Activated CD8-positive, alpha-beta memory T cell treated with anti-CD3 and anti-CD28 coated beads for 4 hours (primary cell): ENCODE results near the gene LRRC45.
"Not testable (repeated sequence)": the region's sequence is repeated elsewhere in the genome, so short reads cannot be mapped to it uniquely, and the experiment has no call there.

ENCODE experiments used
- DNase-seq, 2 donors: peaks; one replicate each; pipeline ENCODE4 v3.0.0-alpha.2; 2020; ENCODE audit warnings: low read depth in 2 of 2

Gene LRRC45

DNA sequence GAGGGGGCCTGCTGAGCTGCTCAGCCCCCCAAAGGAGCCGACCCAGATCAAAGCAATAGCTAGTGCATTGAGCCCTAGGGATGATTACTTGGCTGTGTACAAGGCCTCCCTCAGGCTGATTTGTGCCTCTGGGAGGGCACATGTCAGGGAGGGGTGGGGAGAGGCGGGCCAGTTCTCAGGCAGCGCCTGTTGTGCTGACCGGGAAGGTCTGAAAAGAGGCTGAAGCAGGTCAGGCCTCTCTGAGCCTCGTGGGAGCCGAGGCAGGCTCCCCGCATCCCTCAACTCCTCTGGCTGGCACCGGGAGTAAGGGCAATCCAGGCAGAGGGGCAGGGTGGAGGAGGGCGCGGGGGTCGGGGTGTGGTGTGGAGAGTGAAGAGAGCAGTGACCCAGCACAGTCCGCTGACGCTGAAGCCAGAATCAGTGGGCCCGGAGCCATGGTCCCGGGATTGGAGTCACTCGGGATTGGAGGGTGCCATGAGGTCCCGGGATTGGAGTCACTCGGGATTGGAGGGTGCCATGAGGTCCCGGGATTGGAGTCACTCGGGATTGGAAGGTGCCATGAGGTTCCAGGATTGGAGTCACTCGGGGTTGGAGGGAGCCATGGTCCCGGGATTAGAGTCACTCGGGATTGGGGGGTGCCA is 11.4 kb downstream of the LRRC45 start:
- no peak for DNase-seq

DNA sequence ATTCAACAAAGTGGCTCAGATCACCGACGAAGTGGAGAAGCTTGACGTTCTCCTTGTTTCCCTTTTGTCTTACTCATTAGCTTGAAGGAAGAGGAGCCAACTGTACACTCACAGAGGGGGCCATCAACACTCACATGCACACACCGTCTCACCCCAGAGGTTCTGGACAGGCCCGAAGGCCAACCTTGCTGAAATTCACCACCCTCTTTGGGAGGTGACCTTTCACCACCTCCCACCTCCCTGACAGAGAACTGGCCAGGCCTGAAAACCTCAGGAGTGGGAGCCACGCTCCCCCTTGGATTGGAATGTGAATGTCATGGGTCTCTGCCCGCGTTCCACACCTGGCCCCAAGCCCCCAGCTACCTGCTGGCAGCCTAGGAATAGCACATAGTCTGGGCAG is 12.4 kb downstream of the LRRC45 start:
- no peak for DNase-seq

DNA sequence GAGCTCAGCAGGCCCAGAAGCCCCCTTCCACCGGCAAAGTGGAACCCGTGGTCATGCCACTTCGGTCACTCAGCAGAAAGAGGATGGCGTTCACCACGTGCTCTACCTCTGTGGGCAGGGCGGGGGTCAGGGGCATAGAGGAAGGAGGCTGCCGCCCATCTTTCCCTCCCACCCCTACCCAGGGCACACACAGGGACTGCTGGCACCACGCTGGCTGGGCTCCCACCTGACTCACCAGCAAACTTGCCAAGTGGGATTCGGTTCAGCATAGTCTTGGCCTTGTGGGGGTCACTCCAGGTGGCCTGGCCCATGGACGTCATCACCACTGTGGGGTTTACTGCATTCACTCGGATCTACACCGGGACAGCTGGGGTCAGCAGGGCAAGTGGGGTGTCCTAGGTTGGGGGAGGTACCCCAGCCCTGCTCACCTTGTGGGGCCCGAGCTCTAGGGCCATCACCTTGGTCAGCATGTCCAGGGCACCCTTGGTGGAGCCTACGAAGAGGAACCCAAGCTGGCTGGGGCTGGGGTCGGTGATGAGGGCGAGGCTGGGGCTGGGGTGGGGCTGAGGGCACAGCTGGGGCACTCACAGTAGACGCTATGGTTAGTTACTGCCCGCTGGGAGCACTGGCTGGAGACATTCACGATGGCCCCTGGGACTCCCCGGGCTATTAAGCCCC is 13.0 kb downstream of the LRRC45 start:
- DNase-seq, result no peak

DNA sequence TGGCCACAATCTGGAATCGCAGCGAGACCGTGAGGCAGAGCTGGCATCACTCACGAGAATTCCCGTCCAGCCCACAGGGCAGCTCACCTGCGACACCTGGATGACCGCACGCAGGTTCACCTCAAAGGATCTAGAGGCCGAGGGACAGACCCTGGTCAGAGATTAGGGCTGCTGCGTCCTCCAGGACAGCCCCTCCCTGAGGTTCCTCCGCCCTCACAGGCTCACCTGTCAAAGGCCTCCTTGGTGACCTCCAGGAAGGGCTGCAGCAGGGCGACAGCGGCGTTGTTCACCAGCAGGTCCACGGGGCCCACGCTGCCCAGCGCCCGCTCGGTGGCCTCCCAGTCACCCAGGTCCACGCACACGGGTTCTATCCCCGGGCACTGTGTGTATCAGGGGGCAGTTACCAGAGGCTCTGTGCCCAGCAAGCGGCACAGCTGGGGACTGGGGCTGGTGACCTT is 13.6 kb downstream of the LRRC45 start:
- DNase-seq, result no peak

DNA sequence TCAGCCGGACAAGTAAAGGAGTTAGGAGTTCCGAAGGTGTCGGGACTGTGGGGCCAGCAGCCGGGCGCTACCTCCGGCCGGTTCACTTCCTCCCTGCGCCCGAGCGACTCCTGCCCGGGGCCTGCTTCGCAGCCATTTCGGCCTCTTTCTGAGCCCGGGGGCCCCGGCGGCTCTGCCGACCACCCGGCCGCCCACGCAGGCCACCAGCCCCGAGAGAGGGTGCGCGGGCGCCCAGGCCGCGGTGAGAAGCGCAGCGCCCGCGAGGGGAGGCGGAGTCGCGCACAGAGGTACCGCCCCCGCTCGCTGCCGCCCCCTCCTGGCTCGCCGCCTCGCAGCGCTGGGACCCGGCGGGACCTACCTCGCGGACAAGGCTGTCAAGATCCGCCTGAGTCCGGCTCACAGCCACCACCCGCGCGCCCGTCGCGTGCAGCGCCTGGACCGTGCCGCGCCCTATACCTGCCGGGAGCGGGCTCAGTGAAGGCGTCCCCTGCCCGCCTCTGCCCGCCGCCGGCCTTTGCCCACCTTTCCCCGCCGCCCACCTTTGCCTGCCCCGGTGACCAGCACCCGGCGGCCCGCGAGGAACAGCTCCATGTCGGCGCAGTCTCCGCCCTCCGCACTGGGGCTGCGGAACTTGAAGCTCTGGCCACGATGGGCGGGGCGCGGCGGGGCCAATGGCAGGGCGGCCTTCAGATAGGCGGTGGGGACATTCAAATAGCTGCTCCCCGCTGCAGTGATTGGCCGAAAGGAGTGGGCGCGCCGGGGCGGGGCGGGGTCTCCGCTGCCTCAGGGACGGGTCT is 14.2 kb downstream of the LRRC45 start, which contains the start of gene DCXR:
Gene DCXR, minus strand, starts transcription at position 606 of the 797 bp plus-strand sequence. Its CDS starts 15 bp downstream, at position 591.
- DNase-seq, result peak; percentile 84 to 86

DNA sequence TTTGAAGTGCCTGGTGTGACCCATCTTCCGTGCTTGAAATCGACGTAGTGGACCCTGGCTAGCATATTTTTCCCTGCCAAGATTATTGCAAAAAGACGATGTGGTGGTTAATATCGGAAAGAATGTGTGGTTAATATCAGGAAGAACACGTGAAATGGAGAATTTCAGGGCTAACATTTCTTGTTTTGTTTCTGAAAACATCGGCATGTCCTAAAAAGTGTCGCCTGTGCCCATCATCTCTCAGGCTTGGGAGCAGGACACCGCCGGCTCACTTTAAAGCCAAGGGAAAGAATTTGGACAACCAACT is 14.7 kb downstream of the LRRC45 start:
- no peak for DNase-seq

DNA sequence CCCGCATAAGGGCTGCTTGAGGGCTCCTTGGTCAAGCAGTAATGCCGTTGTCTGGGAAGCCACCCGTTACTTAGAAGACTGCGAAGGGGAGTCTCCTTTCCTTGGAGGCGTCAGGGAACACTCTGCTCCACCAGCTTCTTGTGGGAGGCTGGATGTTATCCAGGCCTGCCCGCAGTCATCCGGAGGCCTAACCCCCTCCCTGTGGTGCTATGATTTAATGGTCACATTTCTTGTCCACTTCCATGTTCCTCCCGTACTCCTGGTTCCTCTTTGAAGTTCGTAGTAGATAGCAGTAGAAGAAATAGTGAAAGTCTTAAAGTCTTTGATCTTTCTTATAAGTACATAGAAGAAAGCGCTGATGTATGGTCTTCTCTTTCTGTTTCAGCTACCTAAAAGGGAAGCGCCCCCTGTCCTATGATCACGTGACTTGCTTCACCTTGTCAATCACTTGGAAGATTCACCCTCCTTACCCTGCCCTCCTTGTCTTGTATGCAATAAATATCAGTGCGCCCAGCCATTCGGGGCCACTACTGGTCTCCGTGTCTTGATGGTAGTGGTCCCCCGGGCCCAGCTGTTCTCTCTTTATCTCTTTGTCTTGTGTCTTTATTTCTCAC is 15.8 kb downstream of the LRRC45 start:
- DNase-seq, result not testable (repeated sequence)

DNA sequence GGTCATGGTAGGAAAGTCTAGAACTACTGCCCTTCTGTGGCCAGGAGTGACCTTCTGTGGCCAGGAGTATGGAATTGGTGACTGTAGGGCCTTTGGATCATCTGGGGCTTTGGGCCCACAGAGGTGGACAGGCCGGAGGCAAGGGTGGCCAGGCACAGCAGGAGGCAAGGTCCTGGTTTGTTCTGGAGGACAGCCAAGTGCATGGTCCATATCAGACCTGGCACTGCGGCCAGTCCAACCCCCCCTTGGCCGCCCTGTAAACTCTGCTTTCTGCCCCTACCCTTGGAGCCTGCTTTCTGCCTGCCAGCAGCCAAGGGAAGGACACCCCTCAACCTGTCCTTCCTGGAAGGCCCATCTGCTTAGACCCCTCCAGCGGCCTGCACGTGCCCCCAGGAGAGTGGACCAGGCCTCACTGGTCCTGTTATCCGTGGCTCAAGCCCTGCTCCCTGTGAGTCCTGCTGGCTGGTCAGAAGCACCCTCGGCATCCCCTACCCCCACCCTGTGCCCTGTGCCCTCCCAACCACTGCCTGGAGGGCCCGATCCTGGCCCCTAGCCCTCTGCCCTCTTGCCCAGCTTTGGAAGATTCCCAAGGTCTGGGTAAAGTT is 16.7 kb downstream of the LRRC45 start:
- DNase-seq, result no peak

DNA sequence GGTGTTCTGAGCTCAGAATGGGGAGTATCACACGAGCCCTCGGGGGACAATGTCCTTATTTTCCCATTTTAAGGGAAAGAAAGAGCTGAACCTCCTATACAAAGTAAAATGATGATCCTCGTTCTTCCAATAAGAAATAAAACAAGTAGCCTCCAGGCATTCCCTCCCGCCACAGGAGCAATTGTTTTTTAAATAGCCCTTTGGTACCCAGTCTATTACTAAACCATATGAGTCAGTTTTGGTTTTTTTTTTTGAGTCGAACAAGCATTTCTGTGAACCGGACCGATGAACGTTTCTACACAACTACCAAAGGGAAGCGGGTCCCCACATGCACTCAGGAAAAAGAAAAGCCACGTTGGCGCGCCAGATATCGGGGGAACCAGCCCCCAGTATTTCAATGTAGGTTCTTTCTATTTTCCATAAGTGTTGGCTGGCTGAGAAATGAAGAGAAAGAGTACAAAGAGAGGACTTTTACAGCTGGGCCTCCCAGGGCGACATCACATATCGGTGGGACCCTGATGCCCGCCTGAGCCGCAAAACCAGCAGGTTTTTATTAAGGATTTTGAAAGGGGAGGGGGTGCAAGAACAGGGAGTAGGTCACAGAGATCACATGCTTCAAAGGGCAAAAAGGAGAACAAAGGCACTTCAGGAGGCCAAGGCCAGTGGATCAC is 18.2 kb downstream of the LRRC45 start:
- no peak for DNase-seq

DNA sequence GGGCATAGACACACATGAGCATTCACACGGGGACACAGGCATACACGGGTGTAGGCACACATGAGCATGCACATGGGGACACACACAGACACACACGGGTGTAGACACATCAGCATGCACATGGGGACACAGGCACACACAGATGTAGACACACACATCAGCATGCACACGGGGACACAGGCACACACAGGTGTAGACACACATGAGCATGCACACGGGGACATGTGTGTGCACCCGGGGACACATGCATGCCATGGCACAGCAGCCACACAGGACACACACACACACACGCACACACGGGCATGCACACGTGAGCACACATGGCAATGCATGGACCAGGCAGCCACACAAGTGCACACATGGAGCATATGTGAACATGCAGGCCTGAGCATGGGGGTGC is 19.5 kb downstream of the LRRC45 start:
- DNase-seq, result no peak

DNA sequence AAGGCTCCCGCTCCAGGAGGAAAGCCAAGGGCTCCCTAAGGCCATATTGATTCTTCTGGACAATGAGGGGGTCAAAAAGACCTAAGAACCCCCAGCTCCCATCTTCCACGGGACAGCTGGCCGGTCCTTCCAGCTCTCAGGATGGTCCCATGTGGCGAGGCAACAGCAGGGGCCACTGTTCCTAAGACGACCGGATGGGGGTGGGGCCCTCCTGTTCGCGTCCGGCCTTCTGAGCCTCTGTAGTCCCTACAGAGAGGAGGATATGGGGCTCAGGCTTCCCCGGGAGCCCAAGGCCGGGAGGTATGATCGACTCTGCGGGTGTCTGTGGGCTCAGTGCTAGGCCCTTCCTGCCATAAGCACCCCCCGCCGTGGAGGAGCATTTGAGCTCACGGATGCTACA is 20.4 kb downstream of the LRRC45 start:
- DNase-seq, result no peak

DNA sequence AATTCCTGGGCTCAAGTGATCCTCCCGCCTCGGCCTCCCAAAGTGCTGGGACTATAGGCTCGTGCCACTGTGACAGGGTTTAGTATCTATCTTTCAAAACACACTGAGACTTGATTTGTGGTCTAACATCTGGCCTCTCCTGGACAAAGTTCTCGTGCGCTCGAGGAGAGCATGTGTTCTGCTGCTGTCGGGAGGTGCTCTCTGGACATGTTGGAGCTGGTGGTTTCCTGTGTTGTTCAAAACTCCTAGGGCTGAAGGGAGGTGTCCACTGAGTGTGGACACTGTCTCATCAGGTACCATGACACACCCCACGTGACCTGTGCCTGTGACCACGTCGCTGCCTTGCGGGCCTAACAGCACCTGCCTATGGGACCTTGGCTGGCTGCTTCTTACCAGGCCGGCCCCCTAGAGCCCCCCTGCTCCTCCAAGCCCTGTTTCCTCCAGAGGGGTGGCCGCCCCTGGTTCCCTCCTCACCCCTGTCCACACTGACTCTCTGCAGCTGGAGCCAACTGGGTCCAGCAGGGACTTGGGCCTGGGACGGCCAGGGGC is 22.9 kb downstream of the LRRC45 start:
- DNase-seq, result no peak

DNA sequence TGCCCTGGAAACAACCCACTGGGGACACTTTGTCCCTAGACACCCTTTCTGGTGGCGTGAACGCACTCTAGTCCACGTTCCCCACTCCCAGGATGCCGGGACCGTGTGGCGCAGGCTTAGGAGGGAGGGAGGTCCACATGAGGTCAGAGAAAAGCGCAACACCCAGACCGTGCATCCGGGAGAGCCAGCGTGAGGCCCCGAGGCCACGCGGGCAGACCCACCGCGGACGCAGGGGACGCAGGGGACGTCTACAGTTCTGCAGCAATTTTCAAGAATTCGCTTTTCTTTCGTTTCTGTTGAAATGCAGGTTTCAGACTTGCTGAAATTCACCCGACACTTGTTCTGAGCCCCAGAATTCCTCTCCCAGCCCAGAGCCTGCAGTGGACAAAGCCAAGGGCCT is 23.8 kb downstream of the LRRC45 start:
- DNase-seq, result no peak

DNA sequence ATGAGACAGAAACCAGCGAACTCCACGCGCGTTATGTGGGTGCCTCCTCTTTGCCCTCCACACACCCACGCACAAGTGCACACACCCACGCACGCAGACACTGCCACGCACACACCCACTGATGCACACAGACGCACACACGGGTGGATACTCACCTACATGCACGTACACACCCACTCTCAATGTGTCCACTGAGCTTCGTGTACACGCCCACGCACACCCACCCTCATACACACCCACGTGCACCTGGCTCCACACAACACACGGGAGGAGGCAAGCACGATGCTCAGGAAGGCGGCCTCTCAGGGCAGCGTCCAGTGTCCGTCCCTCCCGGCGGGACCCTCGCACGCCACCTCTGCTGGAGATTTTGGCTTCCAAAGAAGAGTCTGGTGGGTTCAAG is 24.3 kb downstream of the LRRC45 start:
- no peak for DNase-seq

DNA sequence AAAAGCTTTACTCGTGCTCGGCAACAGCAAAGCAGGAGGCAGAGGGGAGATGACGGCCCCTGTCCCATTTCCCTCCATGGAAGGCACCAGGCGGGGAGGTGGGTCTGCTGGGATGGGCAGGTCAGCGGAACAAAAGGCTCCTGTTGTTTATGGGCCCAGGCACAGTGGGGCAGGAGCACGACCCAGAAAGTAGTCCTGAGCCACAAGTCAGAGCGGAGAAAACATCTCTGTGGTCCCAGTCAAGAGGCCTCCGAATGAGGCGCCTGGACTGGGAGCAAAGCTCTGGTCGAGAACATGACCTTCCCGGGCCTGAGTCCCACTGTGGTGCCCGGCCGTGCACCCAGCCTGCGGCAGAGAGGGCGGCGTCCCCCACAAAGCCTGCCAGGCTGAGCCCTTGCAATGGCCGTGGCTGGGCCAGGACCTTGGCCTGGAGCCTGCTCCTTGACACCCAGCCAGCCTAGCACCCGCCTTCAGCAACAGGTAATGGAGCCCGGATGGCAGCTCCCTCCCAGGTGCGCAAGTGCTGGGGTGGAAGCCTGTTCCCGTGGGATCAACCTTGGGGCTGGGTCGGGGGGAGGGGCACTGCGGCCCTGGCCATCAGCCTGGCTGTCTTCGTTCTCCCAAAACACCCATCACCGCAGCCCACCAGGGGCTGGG is 24.9 kb downstream of the LRRC45 start:
- no peak for DNase-seq

DNA sequence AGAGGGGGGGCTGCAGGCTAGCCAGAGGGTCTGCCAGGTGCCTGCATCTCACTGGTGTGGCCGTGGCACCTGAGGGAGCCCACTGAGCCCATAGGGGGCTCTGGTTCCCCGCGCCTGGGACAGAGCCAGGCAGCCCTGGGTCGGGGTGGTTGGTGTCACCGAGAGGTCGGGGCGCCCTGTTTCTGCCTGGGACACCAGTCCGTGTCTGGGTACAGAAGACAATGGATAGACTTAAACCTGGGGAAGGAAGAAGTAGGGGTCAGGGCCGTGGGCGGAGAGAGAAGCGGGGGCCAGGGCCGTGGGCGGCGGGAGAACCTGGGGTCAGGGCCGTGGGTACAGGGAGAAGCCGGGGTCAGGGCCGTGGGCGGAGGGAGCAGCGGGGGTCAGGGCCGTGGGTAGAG is 25.5 kb downstream of the LRRC45 start:
- no peak for DNase-seq

DNA sequence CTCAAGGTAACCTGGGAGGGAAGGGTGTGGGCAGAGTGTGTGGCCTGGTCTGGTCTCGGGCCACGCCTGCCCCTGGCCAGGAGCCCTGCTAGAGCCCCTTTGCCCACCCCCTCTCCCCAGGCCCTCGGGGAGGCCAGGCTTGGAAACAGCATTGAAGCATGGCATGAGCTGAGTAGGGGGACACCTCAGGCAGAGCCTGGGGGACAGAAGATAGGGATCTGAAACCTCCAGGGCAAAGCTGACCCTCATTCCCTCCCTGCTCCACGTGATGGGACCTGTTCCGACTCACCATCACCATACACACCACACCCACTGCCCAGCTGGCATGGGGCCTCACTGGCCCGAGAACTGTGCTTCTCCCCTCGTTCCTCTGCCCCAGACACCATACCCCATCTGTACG is 26.0 kb downstream of the LRRC45 start:
- no peak for DNase-seq

DNA sequence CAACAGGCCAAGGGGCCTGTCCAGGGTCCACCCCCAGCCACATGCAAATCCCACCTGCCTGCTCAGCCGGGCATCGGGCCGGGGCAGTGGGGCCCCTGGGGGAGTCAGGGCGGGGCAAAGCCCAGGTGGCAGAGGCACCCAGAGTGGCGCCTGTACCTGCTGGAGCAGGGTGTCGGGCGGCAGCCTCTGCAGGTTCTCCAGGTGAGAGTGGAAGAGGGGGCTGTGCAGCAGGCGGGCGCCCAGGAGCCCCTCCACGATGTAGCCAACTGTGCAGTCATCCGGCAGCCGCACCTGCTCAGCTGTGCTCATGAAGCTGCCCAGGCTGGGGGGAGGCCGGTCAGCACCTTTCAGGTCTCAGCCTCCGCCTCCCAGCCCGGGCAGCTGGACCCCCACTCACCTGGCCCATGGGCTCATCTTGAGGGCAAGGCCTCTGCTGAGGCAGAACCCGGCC is 26.4 kb downstream of the LRRC45 start:
- no peak for DNase-seq

DNA sequence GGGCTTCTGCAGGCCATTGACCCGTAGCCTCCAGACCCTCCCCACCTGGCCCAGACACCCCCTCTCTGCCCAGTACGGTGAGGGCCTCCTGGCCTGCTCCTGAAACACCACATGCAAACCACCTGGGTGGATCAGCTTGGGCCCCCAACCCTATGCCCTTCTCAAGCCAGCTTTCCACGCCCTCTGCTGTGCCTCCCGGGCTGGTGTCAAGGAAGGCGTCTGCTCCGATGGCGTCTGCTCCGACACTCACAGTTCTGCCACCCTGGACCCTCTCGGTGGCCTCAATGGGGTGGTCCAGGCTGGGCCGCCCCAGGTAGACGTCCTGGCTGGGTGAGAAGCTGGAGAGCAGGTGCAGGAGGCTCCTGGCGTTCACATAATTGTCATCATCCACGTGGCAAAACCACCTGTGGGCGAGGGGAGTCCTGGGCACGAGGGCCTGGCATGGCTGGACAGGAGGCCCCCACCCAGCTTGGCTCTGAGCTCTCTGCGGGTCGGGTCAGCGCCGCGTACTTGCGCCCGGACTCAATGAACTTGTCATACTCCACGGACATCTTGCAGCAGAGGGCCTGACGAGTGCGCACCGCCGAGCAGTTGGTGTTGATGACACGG is 27.2 kb downstream of the LRRC45 start:
- no peak for DNase-seq
